GM12878 (cell line): ENCODE results near the gene P2RX7. TPM values are rescaled to one million over a fixed set of nuclear protein-coding genes. Genes with fewer than 3 reads are reported as not detected.

Experiments used
- ATAC-seq: fragments of 200-7000 bp; cut with Tn5 transposase; 3 replicates; pipeline ENCODE4 v1.9.1; 2020; ENCODE audit warnings: mild to moderate bottlenecking, moderate library complexity
- BruUV-seq: library from RNA; stranded (reverse); fragments of 400-500 nt; replicated peaks from 2 replicates; lab custom pipeline; 2021; lab: Mats Ljungman, UMichigan
- CTCF ChIA-PET: fragments of 300-600 bp; sonication (Branson Sonifier 250); formaldehyde crosslinking; extraction: SDS; loops from one replicate; lab custom pipeline; 2021; ENCODE audit warnings: inconsistent platforms; lab: Yijun Ruan, JAX
- POLR2A ChIA-PET: fragments of 350-600 bp; formaldehyde crosslinking; extraction: SDS; loops from one replicate; lab custom pipeline; 2021; ENCODE audit warnings: inconsistent platforms; lab: Charles Lee
- RAD21 ChIA-PET: fragments of 300-600 bp; sonication (Branson Sonifier 250); formaldehyde crosslinking; loops from one replicate; lab custom pipeline; 2023; ENCODE audit warnings: antibody characterized with exemption; ENCODE audit not compliant: unreplicated experiment; lab: Charles Lee
- SMC1A ChIA-PET: fragments of 300-600 bp; sonication (Branson Sonifier 250); formaldehyde crosslinking; loops from one replicate; lab custom pipeline; 2023; ENCODE audit not compliant: unreplicated experiment, uncharacterized antibody; lab: Charles Lee
- DNase-seq: peaks from one replicate; pipeline ENCODE4 v3.0.0-alpha.2; 2011; ENCODE audit warnings: low read depth, low spot score
- FAIRE-seq: peaks from 3 replicates; lab custom pipeline; 2011; peaks lifted over from hg19 to GRCh38; lab: Jason Lieb, UNC
- H2AFZ ChIP-seq: 2 replicates; pipeline ENCODE4 v1.6.0; 2011; ENCODE audit warnings: low read depth, low read length, control low read depth; ENCODE audit not compliant: control insufficient read depth
- H3K27ac ChIP-seq: 2 replicates; pipeline ENCODE4 v1.5.1; 2011; ENCODE audit warnings: control low read depth; ENCODE audit not compliant: control insufficient read depth, insufficient read depth
- H3K27me3 ChIP-seq, 2 experiments: replicated peaks in 1 of 2; 2 replicates each; pipeline versions ENCODE4 v1.6.0 to v1.6.1; 2011; ENCODE audit warnings: low read length in 1 of 2; ENCODE audit not compliant: control insufficient read depth in 2 of 2, insufficient read depth in 2 of 2
- H3K36me3 ChIP-seq, 2 experiments: 2 replicates each; pipeline ENCODE4 v1.5.1; 2011; ENCODE audit warnings: low read length in 1 of 2; ENCODE audit not compliant: control insufficient read depth in 2 of 2, insufficient read depth in 2 of 2
- H3K4me1 ChIP-seq: 2 replicates; pipeline ENCODE4 v1.6.1; 2011; ENCODE audit warnings: mild to moderate bottlenecking, low read length, moderate library complexity, mixed read lengths; ENCODE audit not compliant: control insufficient read depth, insufficient read depth
- H3K4me2 ChIP-seq: 2 replicates; pipeline ENCODE4 v1.6.0; 2011; ENCODE audit warnings: control low read depth; ENCODE audit not compliant: control insufficient read depth, insufficient read depth
- H3K4me3 ChIP-seq: fragments of 200-600 bp; sonication (generic); 2 replicates; pipeline ENCODE4 v1.5.1; 2016
- H3K79me2 ChIP-seq: 2 replicates; pipeline ENCODE4 v1.6.0; 2011; ENCODE audit warnings: low read length; ENCODE audit not compliant: control insufficient read depth, insufficient read depth
- H3K9ac ChIP-seq: 2 replicates; pipeline ENCODE4 v1.8.0; 2011; ENCODE audit warnings: low read length, control low read depth, mixed read lengths; ENCODE audit not compliant: control insufficient read depth, insufficient read depth
- H3K9me3 ChIP-seq: replicated peaks from 3 replicates; pipeline ENCODE4 v1.5.1; 2011; ENCODE audit warnings: mild to moderate bottlenecking, low read length; ENCODE audit not compliant: control insufficient read depth, insufficient read depth
- H4K20me1 ChIP-seq: 2 replicates; pipeline ENCODE4 v1.6.0; 2011; ENCODE audit not compliant: control insufficient read depth, insufficient read depth
- CBFB ChIP-seq: IDR thresholded peaks from 2 replicates; pipeline ENCODE4 v1.6.1; 2016; ENCODE audit warnings: antibody characterized with exemption, low read depth
- CHD1 ChIP-seq: IDR thresholded peaks from 2 replicates; pipeline ENCODE4 v1.6.1; 2012; ENCODE audit warnings: low read depth, low read length, improper control_type of control experiment
- DPF2 ChIP-seq: fragments of 450-650 bp; IDR thresholded peaks from 2 replicates; pipeline ENCODE4 v1.6.1; 2017; ENCODE audit warnings: mild to moderate bottlenecking
- ESRRA ChIP-seq: IDR thresholded peaks from 2 replicates; pipeline ENCODE4 v1.6.1; 2012; ENCODE audit warnings: mild to moderate bottlenecking, low read length, improper control_type of control experiment
- ETV6 ChIP-seq, 2 experiments: fragments of 450-650 bp in 1 of 2; IDR thresholded peaks in 1 of 2; conservative IDR thresholded peaks in 1 of 2; 2 replicates each; pipeline ENCODE4 v1.6.1; 2014; ENCODE audit warnings: antibody characterized with exemption in 1 of 2, borderline replicate concordance in 1 of 2, low read depth in 1 of 2, mild to moderate bottlenecking in 1 of 2, moderate library complexity in 1 of 2
- HDAC2 ChIP-seq: fragments of 200-600 bp; sonication (generic); IDR thresholded peaks from 2 replicates; pipeline ENCODE4 v1.6.1; 2017
- JUND ChIP-seq: IDR thresholded peaks from 2 replicates; pipeline ENCODE4 v1.6.1; 2012; ENCODE audit warnings: low read depth, mild to moderate bottlenecking, low read length, improper control_type of control experiment, moderate library complexity
- KAT2A ChIP-seq: conservative IDR thresholded peaks from 2 replicates; pipeline ENCODE4 v1.6.1; 2011; ENCODE audit warnings: low read depth, low read length; ENCODE audit not compliant: control insufficient read depth
- NFYA ChIP-seq: IDR thresholded peaks from 2 replicates; pipeline ENCODE4 v1.6.1; 2011; ENCODE audit warnings: low read depth, mild to moderate bottlenecking, low read length, improper control_type of control experiment, borderline replicate concordance
- RB1 ChIP-seq: fragments of 450-650 bp; formaldehyde crosslinking; IDR thresholded peaks from 2 replicates; pipeline ENCODE4 v1.6.1; 2017; ENCODE audit warnings: mild to moderate bottlenecking, borderline replicate concordance
- RUNX3 ChIP-seq: IDR thresholded peaks from 2 replicates; pipeline ENCODE4 v1.6.1; 2012; ENCODE audit warnings: low read length, inconsistent platforms
- SKIL ChIP-seq: fragments of 450-650 bp; IDR thresholded peaks from 2 replicates; pipeline ENCODE4 v1.6.1; 2017; ENCODE audit warnings: mild to moderate bottlenecking, low read depth, inconsistent platforms; ENCODE audit not compliant: poor library complexity, severe bottlenecking
- SPI1 ChIP-seq: IDR thresholded peaks from 2 replicates; pipeline ENCODE4 v1.6.1; 2011; ENCODE audit warnings: low read depth, mild to moderate bottlenecking, low read length, moderate library complexity, borderline replicate concordance; ENCODE audit not compliant: insufficient read depth
- TAF1 ChIP-seq: IDR thresholded peaks from 2 replicates; pipeline ENCODE4 v1.6.1; 2011; ENCODE audit warnings: mild to moderate bottlenecking, low read depth, low read length, borderline replicate concordance
- TARDBP ChIP-seq: IDR thresholded peaks from 2 replicates; pipeline ENCODE4 v1.6.1; 2016; ENCODE audit warnings: borderline replicate concordance
- TCF7 ChIP-seq: IDR thresholded peaks from 2 replicates; pipeline ENCODE4 v1.6.1; 2014; ENCODE audit warnings: antibody characterized with exemption, borderline replicate concordance
- ZBTB33 ChIP-seq: fragments of 450-650 bp; IDR thresholded peaks from 2 replicates; pipeline ENCODE4 v1.6.1; 2017; ENCODE audit warnings: mild to moderate bottlenecking
- ZNF274 ChIP-seq: IDR thresholded peaks from one replicate; pipeline ENCODE4 v1.8.0; 2011; ENCODE audit not compliant: insufficient read length, insufficient read depth
- ZNF384 ChIP-seq: IDR thresholded peaks from 2 replicates; pipeline ENCODE4 v1.6.1; 2012; ENCODE audit warnings: low read depth, mild to moderate bottlenecking, low read length, improper control_type of control experiment, borderline replicate concordance
- WGBS: methylation state at CpG from one replicate; pipeline ENCODE4 v1.1.6; 2016; ENCODE audit warnings: low lambda C conversion rate; ENCODE audit not compliant: insufficient replicate concordance, insufficient coverage; ENCODE audit errors: missing lambda C conversion rate; 5-methylcytosine and 5-hydroxymethylcytosine counted together
- in situ Hi-C: fragments of 300-500 bp; cut with MboI; formaldehyde crosslinking; loops from 9 replicates; pipeline ENCODE4 v1.14.3; 2018; ENCODE audit warnings: mixed read lengths
- intact Hi-C: fragments of 100-400 bp; cut with micrococcal nuclease; formaldehyde crosslinking; loops from one replicate; pipeline ENCODE4 v1.14.2; 2022; ENCODE audit not compliant: unreplicated experiment
- polyA plus RNA-seq, 11 experiments: library from polyadenylated mRNA; depleted of rRNA in 4 of 11; unstranded in 6 of 11; stranded (reverse) in 5 of 11; fragments of >200 nt; fragmentation: Nextera tagmentation in 4 of 11; fragmentation: Illumina TruSeq in 1 of 11; extraction: Ambion mirVana in 4 of 11; extraction: Trizol in 1 of 11; gene quantifications; 1 replicate in 1 of 11; 2 replicates in 10 of 11; pipeline versions ENCODE4 v1.2.1 to v1.2.3, GENCODE V29; 2011 to 2016; ENCODE audit warnings: inconsistent platforms in 2 of 11, missing spikeins in 2 of 11, low read depth in 1 of 11
- total RNA-seq, 4 experiments: library from RNA; depleted of rRNA in 3 of 4; stranded (reverse); fragments of >200 nt in 3 of 4; fragmentation: Illumina TruSeq in 1 of 4; extraction: Trizol in 1 of 4; gene quantifications; 2 replicates each; pipeline versions ENCODE4 v1.2.1 to v1.2.3, GENCODE V29; 2013 to 2021
- TF ChIP-seq, protein P1 (sequence below): fragments of 450-650 bp; IDR thresholded peaks from 2 replicates; pipeline ENCODE4 v1.6.1; 2018; ENCODE audit warnings: borderline replicate concordance, mild to moderate bottlenecking; ENCODE audit not compliant: partially characterized antibody

The P2RX7 gene
- total and polyA plus RNA-seq, 10 of the 15 experiments (the other 5 are each of a cell fraction or from before 2014, with no cell fraction given): 0.74 to 2.6 (median 1.5) TPM

DNA sequence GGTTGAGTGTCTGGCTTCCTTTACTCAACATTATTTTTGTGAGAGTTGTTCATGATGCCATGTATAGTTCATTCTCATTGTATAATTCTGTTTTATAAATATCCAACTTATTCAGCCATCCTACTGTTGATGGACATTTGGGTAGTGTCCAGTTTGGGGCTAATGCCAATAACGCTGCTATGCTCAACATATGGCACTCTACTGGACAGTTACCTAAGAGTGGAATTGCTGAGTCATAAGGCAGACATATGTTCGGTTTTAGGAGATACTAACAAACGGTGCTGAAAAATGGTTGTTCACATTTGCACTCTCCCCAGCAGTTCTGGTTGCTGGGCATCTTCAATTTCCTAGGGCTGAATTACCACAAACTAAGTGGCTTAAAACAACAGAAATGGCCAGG lies 48.5 kb downstream of the P2RX7 start:
- peaks cover 4% of the 10 kb centered on the region; the same call in 2 of the 3 replicates for H3K9me3 ChIP-seq
- DNase-seq (no peak), ATAC-seq (no peak)
- peaks cover 6% of the 10 kb centered on the region for H3K4me1 ChIP-seq
- no peak overlapping the region for H3K4me2 ChIP-seq
- intact Hi-C loops: no loop called here
- TF ChIP-seq JUND: no peak
- TF ChIP-seq ETV6 (conservative IDR thresholded peaks at IDR 0.05 in 1 of 2, IDR thresholded peaks at IDR 0.05 in 1 of 2; ENCODE audit: borderline replicate concordance in 1 of 2, low read depth in 1 of 2): no peak
- TF ChIP-seq TAF1: no peak
- TF ChIP-seq RUNX3: no peak
- TF ChIP-seq ZNF384: no peak
- no peak for TF ChIP-seq SPI1
- no peak for TF ChIP-seq TCF7
- no peak for TF ChIP-seq CHD1
- TF ChIP-seq ZBTB33: no peak
- no peak for TF ChIP-seq SKIL
- TF ChIP-seq TARDBP: no peak
- TF ChIP-seq RB1: no peak
- no peak for TF ChIP-seq NFYA
- TF ChIP-seq CBFB: no peak
- no peak for TF ChIP-seq ZNF274
- TF ChIP-seq, protein P1, sequence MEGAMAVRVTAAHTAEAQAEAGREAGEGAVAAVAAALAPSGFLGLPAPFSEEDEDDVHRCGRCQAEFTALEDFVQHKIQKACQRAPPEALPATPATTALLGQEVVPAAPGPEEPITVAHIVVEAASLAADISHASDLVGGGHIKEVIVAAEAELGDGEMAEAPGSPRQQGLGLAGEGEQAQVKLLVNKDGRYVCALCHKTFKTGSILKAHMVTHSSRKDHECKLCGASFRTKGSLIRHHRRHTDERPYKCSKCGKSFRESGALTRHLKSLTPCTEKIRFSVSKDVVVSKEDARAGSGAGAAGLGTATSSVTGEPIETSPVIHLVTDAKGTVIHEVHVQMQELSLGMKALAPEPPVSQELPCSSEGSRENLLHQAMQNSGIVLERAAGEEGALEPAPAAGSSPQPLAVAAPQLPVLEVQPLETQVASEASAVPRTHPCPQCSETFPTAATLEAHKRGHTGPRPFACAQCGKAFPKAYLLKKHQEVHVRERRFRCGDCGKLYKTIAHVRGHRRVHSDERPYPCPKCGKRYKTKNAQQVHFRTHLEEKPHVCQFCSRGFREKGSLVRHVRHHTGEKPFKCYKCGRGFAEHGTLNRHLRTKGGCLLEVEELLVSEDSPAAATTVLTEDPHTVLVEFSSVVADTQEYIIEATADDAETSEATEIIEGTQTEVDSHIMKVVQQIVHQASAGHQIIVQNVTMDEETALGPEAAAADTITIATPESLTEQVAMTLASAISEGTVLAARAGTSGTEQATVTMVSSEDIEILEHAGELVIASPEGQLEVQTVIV: no peak
- TF ChIP-seq HDAC2: no peak
- no peak for TF ChIP-seq ESRRA
- no peak for TF ChIP-seq KAT2A
- TF ChIP-seq DPF2: no peak
- TF ChIP-seq, all 136 proteins: peak for 0
- Histone ChIP-seq H3K4me3 (no peak overlapping the region), H3K27ac (no peak overlapping the region), H2AFZ (no peak overlapping the region), H3K9ac (no peak overlapping the region), H4K20me1 (no peaks in the 10 kb centered on the region), H3K27me3 (no peaks in the 10 kb centered on the region), H3K79me2 (no peaks in the 10 kb centered on the region), H3K36me3 (no peaks in the 10 kb centered on the region)
- ChIA-PET CTCF (no interaction called here), RAD21 (no interaction called here), POLR2A (interaction anchor here (0.6 kb wide), 1 partner anchor 40 kb away, joined by 4 read pairs; no protein-coding TSS in a partner anchor), SMC1A (no interaction called here)
- in situ Hi-C loops: no loop called here
- FAIRE-seq: no peak
- 94% methylated on average over 3 of the region's 3 CpGs for WGBS
- no TSS peak for BruUV-seq
